ENCODE results near the gene CDH3. TPM values are rescaled to one million over a fixed set of nuclear protein-coding genes. Genes with fewer than 3 reads are reported as not detected.

The CDH3 gene
- total RNA-seq, 2 donors from 2014 or later = 0.81 to 0.89 TPM

GRCh38 chr16:68645494-68646388 lies 631 bp downstream of the CDH3 start:
- DNase-seq (peak in 1 of 2 donors; percentile 11), ATAC-seq (peak; percentile 71)
- intact Hi-C loops (cut with DNase I, micrococcal nuclease) = no loop called here

GRCh38 chr16:68646953-68647659 lies 2.0 kb downstream of the CDH3 start:
- DNase-seq (no peak), ATAC-seq (no peak)
- intact Hi-C loops (cut with DNase I, micrococcal nuclease) = no loop called here

- DNase-seq = no peak
- intact Hi-C loops (cut with DNase I, micrococcal nuclease) = no loop called here
- no peak for ATAC-seq
Measured at GRCh38 chr16:68651136-68651535, 6.0 kb downstream of the CDH3 start.

DNA sequence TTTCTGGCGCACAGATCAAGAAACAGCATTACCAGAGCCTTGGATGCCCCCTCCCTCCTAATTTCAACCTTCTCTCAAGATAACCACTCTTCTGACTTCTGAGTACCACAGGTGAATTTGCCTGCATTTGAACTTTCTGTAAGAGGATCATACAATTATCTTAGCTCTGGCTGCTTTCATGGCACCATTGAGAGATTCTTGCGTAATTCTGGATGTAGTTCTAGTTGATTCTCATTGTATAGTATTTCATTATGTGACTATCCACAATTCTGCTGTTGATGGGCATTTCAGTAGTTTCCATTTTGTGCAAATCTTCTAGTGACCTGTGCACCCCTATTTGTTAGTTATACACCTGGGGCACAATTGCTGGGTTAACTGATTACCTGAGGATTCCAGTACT lies 7.5 kb downstream of the CDH3 start:
- DNase-seq (no peak), ATAC-seq (no peak)
- intact Hi-C loops (cut with DNase I, micrococcal nuclease) = no loop called here

DNA sequence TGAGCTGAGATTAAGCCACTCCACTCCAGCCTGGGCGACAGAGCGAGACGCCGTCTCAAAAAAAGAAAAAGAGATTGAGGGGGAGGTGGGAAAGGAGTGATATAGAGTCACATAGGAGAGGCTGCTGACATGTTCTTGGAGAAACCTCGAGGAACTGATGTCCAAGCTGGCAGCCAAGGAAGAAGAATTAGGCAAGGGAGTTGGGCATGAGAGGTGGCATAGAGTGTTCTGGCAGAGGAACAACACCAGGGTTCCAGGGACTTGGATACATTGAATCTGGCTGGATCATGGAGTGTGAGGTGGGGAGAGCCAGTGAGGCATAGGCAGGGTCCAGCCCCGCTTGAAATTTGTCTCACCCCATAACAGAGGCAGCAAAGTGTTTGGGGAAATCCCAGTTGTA lies 10.7 kb downstream of the CDH3 start:
- DNase-seq (no peak), ATAC-seq (no peak)
- intact Hi-C loops (cut with DNase I, micrococcal nuclease) = no loop called here

DNA sequence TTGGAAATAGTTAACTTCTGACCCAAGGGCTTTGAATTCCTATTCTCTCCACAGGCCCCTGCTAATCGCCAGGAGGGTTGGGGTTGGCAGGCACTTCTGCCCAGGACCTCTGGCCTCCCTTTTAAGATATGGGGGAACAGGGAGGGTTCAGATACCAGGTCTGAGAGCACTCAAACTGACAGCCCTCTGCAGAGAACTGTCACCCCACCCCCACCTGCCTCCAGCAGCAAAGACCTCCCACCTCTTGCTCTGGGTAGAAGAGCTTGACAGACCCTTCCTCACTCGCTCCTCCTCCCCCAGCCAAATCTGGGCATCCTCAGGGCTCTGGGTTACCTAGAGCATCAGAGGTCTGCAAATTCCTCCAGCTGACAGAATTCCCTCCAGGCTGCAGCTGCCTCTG lies 11.6 kb downstream of the CDH3 start:
- DNase-seq (no peak), ATAC-seq (no peak)
- intact Hi-C loops (cut with DNase I, micrococcal nuclease) = no loop called here

DNA sequence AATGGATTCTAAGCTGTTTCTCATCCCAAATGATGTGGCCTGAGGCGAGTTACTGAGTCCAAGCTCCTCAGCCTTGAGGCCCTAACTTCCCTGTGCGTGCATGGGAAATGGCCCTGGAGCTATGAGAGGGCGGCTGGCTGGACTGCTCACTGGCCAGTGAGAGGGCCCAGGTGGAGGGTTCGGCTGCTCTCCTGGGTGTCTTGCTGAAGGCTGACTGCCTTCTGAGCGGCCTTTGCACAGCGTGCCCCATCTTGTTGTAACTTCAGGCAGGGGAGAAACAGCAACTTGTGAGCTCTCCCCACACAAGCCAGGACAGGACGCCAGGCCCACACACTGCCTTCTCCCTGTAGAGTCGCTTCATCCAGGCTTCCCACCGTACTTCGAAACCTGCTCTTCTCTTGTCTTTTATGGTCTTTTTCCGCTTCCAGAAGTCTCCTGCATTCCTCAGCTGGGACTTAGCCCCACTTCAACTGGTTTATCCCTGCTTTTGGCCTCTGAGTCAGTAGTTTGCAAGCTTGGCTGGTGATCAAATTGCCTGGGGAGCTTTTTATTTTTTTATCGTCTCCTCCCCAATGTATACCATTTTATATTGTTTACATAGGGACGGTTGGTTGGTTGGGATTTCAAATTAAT lies 13.3 kb downstream of the CDH3 start:
- ATAC-seq = peak; percentile 87
- intact Hi-C loops (cut with DNase I, micrococcal nuclease) = no loop called here
- peak; percentile 6 to 39 for DNase-seq

GRCh38 chr16:68658974-68659360 lies 13.9 kb downstream of the CDH3 start:
- intact Hi-C loops (cut with DNase I, micrococcal nuclease) = no loop called here

DNA sequence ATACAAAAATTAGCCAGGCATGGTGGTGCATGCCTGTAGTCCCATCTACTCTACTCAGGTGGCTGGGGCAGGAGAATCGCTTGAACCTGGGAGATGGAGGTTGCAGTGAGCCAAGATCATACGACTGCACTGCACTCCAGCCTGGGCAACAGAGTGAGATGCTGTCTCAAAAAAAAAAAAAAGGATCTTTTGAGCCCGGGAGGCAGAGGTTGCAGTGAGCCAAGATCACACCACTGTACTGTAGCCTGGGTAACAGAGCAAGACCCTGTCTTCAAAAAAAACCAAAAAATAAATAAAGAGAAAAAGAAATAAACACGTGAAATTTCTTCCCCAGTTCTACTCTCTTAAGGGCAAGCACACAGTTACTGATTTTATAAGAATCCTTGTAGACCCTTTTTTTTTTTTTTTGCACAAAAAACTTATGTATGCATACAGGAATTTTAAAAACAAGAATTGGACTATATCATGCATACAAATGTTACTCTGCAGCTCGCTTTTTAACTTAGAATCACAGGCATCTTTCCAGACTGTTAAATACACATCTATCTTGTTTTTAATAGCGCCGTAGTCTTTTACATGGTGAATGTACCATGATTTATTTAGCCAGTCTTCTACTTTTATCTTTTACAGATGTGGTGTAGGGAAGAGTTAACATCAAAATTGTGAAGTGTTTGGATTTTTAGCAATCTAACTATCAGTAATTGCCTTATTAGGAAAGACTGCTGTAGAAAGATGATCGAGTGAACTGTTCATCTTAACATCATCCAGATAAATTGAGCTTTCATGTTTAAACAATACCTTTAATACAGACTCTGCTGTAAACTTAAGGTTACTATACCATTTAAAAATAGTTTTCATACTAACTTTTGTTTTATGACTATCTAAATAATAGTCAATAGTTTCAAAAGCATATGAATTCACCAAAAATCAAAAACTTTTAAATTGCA lies 14.6 kb downstream of the CDH3 start:
- DNase-seq (no peak), ATAC-seq (no peak)
- intact Hi-C loops (cut with DNase I, micrococcal nuclease) = no loop called here

More at GRCh38 chr16:68658974-68659360, 13.9 kb downstream of the CDH3 start:
- ATAC-seq (peak; percentile 16), DNase-seq (no peak)

- ATAC-seq = no peak
- intact Hi-C loops (cut with DNase I, micrococcal nuclease) = no loop called here
- DNase-seq = no peak
Measured at GRCh38 chr16:68660359-68660795, 15.3 kb downstream of the CDH3 start.

DNA sequence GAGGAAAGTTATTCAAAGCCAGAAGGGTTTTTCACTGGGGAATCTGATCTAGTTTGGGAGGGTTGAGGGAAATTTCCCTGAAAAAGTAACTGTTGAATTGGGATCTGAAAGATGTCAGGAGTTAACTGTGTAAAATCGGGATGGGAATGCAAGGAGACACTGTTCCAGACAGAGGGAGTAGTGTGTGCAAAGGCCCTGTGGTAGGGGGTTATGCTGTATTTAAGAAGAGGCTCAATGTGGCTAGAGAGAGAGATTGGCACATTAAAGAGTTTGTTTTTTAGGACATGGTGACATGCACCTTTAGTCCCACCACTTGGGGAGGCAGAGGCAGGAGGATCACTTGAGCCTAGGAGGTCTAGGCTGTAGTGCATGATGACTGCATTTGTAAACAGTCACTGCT lies 16.9 kb downstream of the CDH3 start:
- DNase-seq (no peak), ATAC-seq (no peak)
- intact Hi-C loops (cut with DNase I, micrococcal nuclease) = no loop called here

DNA sequence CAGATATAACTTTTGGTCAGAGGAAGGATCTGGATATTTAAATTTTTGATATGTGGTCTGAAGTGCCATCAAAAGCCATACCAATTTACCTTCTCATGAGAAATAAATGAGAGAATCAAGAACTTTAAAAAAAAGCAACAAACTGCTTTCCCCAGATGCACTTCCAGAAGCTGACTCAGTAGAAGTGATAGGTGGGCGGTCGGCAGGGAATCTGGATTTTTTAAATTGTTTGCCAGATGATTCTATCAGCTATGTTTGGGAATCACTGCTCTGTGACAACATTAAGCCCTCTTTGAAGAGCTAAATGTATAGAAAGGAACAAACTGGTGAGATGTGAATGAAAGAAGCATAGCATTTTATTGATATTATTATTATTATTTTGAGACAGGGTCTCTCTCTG lies 19.2 kb downstream of the CDH3 start:
- intact Hi-C loops (cut with DNase I, micrococcal nuclease) = no loop called here
- ATAC-seq (no peak), DNase-seq (no peak)

DNA sequence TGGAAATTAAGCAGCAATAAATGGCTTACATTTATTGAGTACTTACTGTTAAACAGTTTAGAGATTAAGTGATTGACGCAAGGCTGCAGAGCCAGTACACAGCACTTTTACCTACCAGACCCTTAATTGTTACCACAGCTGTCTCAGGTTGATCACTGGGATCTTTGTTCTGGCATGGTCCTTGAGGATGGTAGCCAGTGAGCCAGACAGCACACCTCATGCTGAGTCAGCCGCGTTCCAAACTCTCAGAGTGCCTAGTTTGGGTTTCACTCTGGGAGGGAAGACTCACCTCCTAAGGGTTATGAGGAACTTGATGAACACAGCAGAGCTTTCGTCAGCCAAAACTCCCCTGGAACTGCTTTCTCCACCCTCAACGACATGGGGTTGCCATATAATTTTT lies 20.4 kb downstream of the CDH3 start:
- ATAC-seq = no peak
- no peak for DNase-seq
- intact Hi-C loops (cut with DNase I, micrococcal nuclease) = no loop called here

- intact Hi-C loops (cut with DNase I, micrococcal nuclease) = no loop called here
- ATAC-seq (no peak), DNase-seq (no peak)
Measured at GRCh38 chr16:68668266-68668665, 23.2 kb downstream of the CDH3 start.

DNA sequence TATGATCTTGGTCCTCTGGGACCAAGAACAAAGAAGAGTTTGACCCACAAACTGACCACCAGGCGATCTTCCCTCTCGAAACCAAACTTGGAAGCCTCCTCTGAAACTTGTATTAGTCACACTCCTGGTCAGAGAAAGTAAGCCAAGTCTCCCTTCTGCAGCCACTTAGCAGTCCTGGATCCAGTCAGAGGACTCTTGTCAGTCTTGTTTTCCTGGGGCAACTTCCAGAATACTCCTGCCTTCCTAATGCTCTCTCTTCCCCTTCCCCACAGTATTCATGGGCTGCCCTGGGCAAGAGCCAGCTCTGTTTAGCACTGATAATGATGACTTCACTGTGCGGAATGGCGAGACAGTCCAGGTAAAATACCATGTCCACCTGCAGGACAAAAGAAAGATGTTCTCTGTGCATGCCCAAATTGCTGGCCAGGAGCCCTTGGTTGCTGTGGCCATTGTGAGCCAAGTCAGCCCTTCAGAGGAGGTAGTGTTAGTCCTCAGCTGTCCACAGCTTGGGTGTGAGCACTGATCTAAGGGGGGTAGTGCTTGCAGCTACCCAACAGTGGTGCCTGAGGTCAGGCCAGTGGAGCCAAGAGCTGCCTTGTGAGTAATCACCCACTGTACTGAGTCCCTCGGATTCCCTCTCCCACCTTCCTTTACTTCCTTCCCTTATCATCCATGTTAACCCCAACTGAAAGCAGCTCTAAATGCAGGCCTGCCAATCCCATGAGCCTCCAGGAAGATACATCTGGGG lies 31.2 kb downstream of the CDH3 start:
- DNase-seq = no peak
- intact Hi-C loops (cut with DNase I, micrococcal nuclease) = no loop called here
- no peak for ATAC-seq

DNA sequence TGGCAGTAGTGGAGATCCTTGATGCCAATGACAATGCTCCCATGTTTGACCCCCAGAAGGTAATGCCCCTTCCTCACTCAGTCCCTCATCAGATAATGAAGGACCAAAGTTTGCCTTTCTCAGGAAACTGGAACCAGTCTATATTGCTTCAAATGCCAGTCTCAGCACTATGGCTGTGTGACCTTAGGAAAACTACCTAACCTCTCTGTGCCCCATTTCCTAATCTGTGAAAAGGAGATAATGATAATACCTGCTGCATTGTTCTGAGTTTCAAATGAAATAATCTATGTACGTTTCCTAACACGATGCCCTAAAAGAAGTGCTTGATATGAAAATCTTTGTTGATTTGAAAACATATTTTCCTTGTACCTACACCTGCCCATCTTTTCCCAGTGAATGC lies 35.9 kb downstream of the CDH3 start:
- intact Hi-C loops (cut with DNase I, micrococcal nuclease) = no loop called here
- ATAC-seq (no peak), DNase-seq (no peak)

- ATAC-seq = no peak
- intact Hi-C loops (cut with DNase I, micrococcal nuclease) = no loop called here
- DNase-seq = no peak
Measured at GRCh38 chr16:68685685-68686478, 40.8 kb downstream of the CDH3 start.

Measured in left colon (tissue), 2 donors.